CD4-positive, alpha-beta T cell (primary cell): ENCODE data around the gene TMEM237. TPM values are rescaled to one million over a fixed set of nuclear protein-coding genes. Genes with fewer than 3 reads are reported as not detected.

Experiments
- ATAC-seq: fragments of 200-7000 bp; cut with Tn5 transposase; one replicate; pipeline ENCODE4 v1.10.0; 2022; ENCODE audit warnings: mild to moderate bottlenecking; ENCODE audit not compliant: poor library complexity
- CTCF ChIA-PET: fragments of 350-600 bp; sonication (Branson Sonifier 250); formaldehyde crosslinking; loops from one replicate; lab custom pipeline; 2021; ENCODE audit warnings: antibody characterized with exemption, inconsistent platforms; lab: Charles Lee
- POLR2A ChIA-PET: fragments of 350-600 bp; sonication (Branson Sonifier 250); formaldehyde crosslinking; loops from one replicate; lab custom pipeline; 2021; ENCODE audit warnings: antibody characterized with exemption, inconsistent platforms; lab: Charles Lee
- DNase-seq, 14 experiments: peaks; one replicate each; pipeline ENCODE4 v3.0.0-alpha.2; 2013 to 2020; ENCODE audit warnings: mixed read lengths in 2 of 14
- H3K27ac ChIP-seq, 2 donors: one replicate each; pipeline versions ENCODE4 v1.5.1 to v1.7.0; 2013; ENCODE audit warnings: low read length in 2 of 2, low read depth in 1 of 2, mild to moderate bottlenecking in 1 of 2
- H3K27me3 ChIP-seq, 2 experiments: 1 replicate in 1 of 2; 2 replicates in 1 of 2; pipeline versions ENCODE4 v1.6.1 to v1.7.0; 2013; ENCODE audit warnings: low read length in 2 of 2, control low read depth in 1 of 2, mild to moderate bottlenecking in 1 of 2, moderate library complexity in 1 of 2; ENCODE audit not compliant: insufficient read depth in 2 of 2, control insufficient read depth in 1 of 2
- H3K36me3 ChIP-seq: one replicate; pipeline ENCODE4 v1.6.1; 2013; ENCODE audit warnings: low read length, control low read depth; ENCODE audit not compliant: insufficient read depth
- H3K4me1 ChIP-seq: one replicate; pipeline ENCODE4 v1.6.1; 2013; ENCODE audit warnings: low read length, control low read depth; ENCODE audit not compliant: insufficient read depth
- H3K4me3 ChIP-seq: one replicate; pipeline ENCODE4 v1.5.1; 2013; ENCODE audit warnings: mild to moderate bottlenecking, low read length, moderate library complexity
- H3K9me3 ChIP-seq, 2 experiments: 1 replicate in 1 of 2; 2 replicates in 1 of 2; pipeline versions ENCODE4 v1.6.1 to v1.7.0; 2013; ENCODE audit warnings: low read length in 2 of 2, mild to moderate bottlenecking in 2 of 2, control low read depth in 1 of 2, moderate library complexity in 1 of 2; ENCODE audit not compliant: control insufficient read depth in 1 of 2, insufficient read depth in 1 of 2
- H3K27ac Mint-ChIP-seq: one replicate; pipeline ENCODE4 v1.8.0; 2020; ENCODE audit warnings: mixed read lengths
- H3K27me3 Mint-ChIP-seq: one replicate; pipeline ENCODE4 v1.8.0; 2021; ENCODE audit warnings: mixed read lengths
- H3K36me3 Mint-ChIP-seq: one replicate; pipeline ENCODE4 v1.8.0; 2021; ENCODE audit warnings: low read depth, mixed read lengths
- H3K4me1 Mint-ChIP-seq: one replicate; pipeline ENCODE4 v1.8.0; 2021; ENCODE audit warnings: low read depth, mixed read lengths
- H3K4me3 Mint-ChIP-seq: one replicate; pipeline ENCODE4 v1.8.0; 2020; ENCODE audit warnings: mild to moderate bottlenecking, mixed read lengths
- H3K9me3 Mint-ChIP-seq: one replicate; pipeline ENCODE4 v1.8.0; 2020; ENCODE audit warnings: mixed read lengths
- CTCF ChIP-seq: fragments of 200-600 bp; IDR thresholded peaks from one replicate; pipeline ENCODE4 v1.8.0; 2022; ENCODE audit warnings: antibody characterized with exemption, mild to moderate bottlenecking
- intact Hi-C, 2 experiments: fragments of 100-400 bp; cut with DNase I in 1 of 2; cut with micrococcal nuclease in 1 of 2; formaldehyde crosslinking; loops; one replicate each; pipeline versions ENCODE4 v1.15.1 to v1.9.0; 2023 to 2025; cut with DNase I, micrococcal nuclease
- total RNA-seq, 174 experiments: library from RNA in 2 of 174; stranded (reverse) in 2 of 174; gene quantifications; one replicate each; pipeline ENCODE4 v1.2.3 and lab custom pipeline; 2021 to 2026

TMEM237 gene
- total RNA-seq, 2 experiments from 2014 or later: 4.0 to 4.6 TPM

- no peak for DNase-seq
- no peaks in the 10 kb centered on the region for H3K27me3 ChIP-seq
- Mint-ChIP-seq H3K9me3 (no peaks in the 10 kb centered on the region), H3K4me1 (no peaks in the 10 kb centered on the region), H3K36me3 (no peaks in the 10 kb centered on the region), H3K27ac (no peak overlapping the region), H3K4me3 (no peak overlapping the region), H3K27me3 (no peaks in the 10 kb centered on the region)
- no peaks in the 10 kb centered on the region for H3K36me3 ChIP-seq
- H3K4me3 ChIP-seq: no peak overlapping the region
- ChIA-PET POLR2A (no interaction called here), CTCF (no interaction called here)
- intact Hi-C loops: no loop called here
- no peak overlapping the region for H3K27ac ChIP-seq
- TF ChIP-seq CTCF: no peak
- no peaks in the 10 kb centered on the region for H3K9me3 ChIP-seq
- no peaks in the 10 kb centered on the region for H3K4me1 ChIP-seq
- ATAC-seq: no peak
Observed at GRCh38 chr2:201572846-201573508, 70.3 kb downstream of the TMEM237 start.

Other genes with a start within 250 kb of the TMEM237 start
- gene TRAK2, start 192.0 kb downstream of the TMEM237 start, total RNA-seq: 10 to 100 TPM; 32.5 to 35.6 TPM
- gene STRADB, start 191.8 kb downstream of the TMEM237 start, total RNA-seq: 1 to 10 TPM; 4.2 to 5.6 TPM
- gene MPP4, start 55.1 kb upstream of the TMEM237 start, total RNA-seq: not detected
- gene ALS2, start 137.4 kb upstream of the TMEM237 start, total RNA-seq: 1 to 10 TPM; 7.0 to 7.2 TPM
- gene CDK15, start 163.0 kb upstream of the TMEM237 start, total RNA-seq: not detected